HCT116 (cell line): ENCODE data around the gene TBL1X. TPM values are rescaled to one million over a fixed set of nuclear protein-coding genes. Genes with fewer than 3 reads are reported as not detected.

ENCODE experiments used
- ATAC-seq: fragments of 200-7000 bp; cut with Tn5 transposase; 2 replicates; pipeline ENCODE4 v1.9.1; 2020; ENCODE audit warnings: mild to moderate bottlenecking, moderate library complexity
- BruUV-seq: library from RNA; stranded (reverse); fragments of 400-500 nt; replicated peaks from 2 replicates; lab custom pipeline; 2021; lab: Mats Ljungman, UMichigan
- CTCF ChIA-PET: fragments of 300-600 bp; sonication (Branson Sonifier 250); formaldehyde crosslinking; loops from one replicate; lab custom pipeline; 2021; ENCODE audit warnings: antibody characterized with exemption; lab: Charles Lee
- POLR2A ChIA-PET: fragments of 300-600, 350-600 bp; sonication (Branson Sonifier 250); formaldehyde crosslinking; loops from one replicate; lab custom pipeline; 2021; ENCODE audit warnings: antibody characterized with exemption; lab: Charles Lee
- RAD21 ChIA-PET, 2 experiments: fragments of 300-600 bp; sonication (Branson Sonifier 250); formaldehyde crosslinking; loops; one replicate each; lab custom pipeline; 2023; ENCODE audit warnings: low total read pairs in 2 of 2; ENCODE audit not compliant: uncharacterized antibody in 2 of 2, unreplicated experiment in 2 of 2, low non-redundant PET in 1 of 2; lab: Charles Lee
- DNase-seq: peaks from one replicate; pipeline ENCODE4 v3.0.0-alpha.2; 2010; ENCODE audit warnings: low read depth, low spot score
- H2AFZ ChIP-seq: fragments of 200-600 bp; shearing (Covaris generic), sonication (generic); 2 replicates; pipeline ENCODE4 v1.6.1; 2017; ENCODE audit warnings: low read depth, mixed run types, mixed read lengths, antibody characterized with exemption, low read length; ENCODE audit not compliant: poor library complexity, severe bottlenecking
- H3K27ac ChIP-seq: 2 replicates; pipeline ENCODE4 v1.5.1; 2012; ENCODE audit warnings: low read depth, low read length
- H3K27me3 ChIP-seq: fragments of 200-600 bp; sonication (generic); 2 replicates; pipeline ENCODE4 v1.6.1; 2016; ENCODE audit warnings: mixed run types, low read length, mixed read lengths; ENCODE audit not compliant: insufficient read depth
- H3K36me3 ChIP-seq, 2 experiments: fragments of 200-500 bp in 1 of 2; fragments of 200-600 bp in 1 of 2; sonication (Bioruptor generic) in 1 of 2; sonication (generic) in 1 of 2; 2 replicates each; pipeline versions ENCODE4 v1.5.1 to v1.6.1; 2014 to 2016; ENCODE audit warnings: low read length in 2 of 2, inconsistent platforms in 1 of 2, mixed read lengths in 1 of 2, mixed run types in 1 of 2; ENCODE audit not compliant: insufficient read depth in 2 of 2, control insufficient read depth in 1 of 2
- H3K4me1 ChIP-seq, 2 experiments: fragments of 200-600 bp in 1 of 2; sonication (generic) in 1 of 2; 2 replicates each; pipeline versions ENCODE4 v1.5.1 to v1.6.1; 2012 to 2017; ENCODE audit warnings: low read length in 2 of 2, inconsistent platforms in 1 of 2, mild to moderate bottlenecking in 1 of 2, mixed read lengths in 1 of 2, mixed run types in 1 of 2, moderate library complexity in 1 of 2; ENCODE audit not compliant: insufficient read depth in 2 of 2, control insufficient read depth in 1 of 2
- H3K4me2 ChIP-seq: fragments of 200-600 bp; sonication (generic); 2 replicates; pipeline ENCODE4 v1.6.1; 2017; ENCODE audit warnings: mixed run types, low read length, mixed read lengths
- H3K4me3 ChIP-seq, 2 experiments: fragments of 200-600 bp in 1 of 2; sonication (generic) in 1 of 2; replicated peaks in 1 of 2; 2 replicates each; pipeline ENCODE4 v1.5.1; 2011 to 2016; ENCODE audit warnings: low read length in 2 of 2, control low read depth in 1 of 2, low read depth in 1 of 2, mild to moderate bottlenecking in 1 of 2, mixed read lengths in 1 of 2, mixed run types in 1 of 2
- H3K79me2 ChIP-seq: fragments of 200-600 bp; sonication (generic); 2 replicates; pipeline ENCODE4 v1.6.1; 2017; ENCODE audit warnings: mild to moderate bottlenecking, mixed run types, low read length, moderate library complexity, mixed read lengths; ENCODE audit not compliant: insufficient read depth
- H3K9ac ChIP-seq: fragments of 200-600 bp; sonication (generic); 2 replicates; pipeline ENCODE4 v1.6.1; 2016; ENCODE audit warnings: low read length, mixed read lengths
- H3K9me2 ChIP-seq: fragments of 200-600 bp; sonication (generic), shearing (Covaris generic); 2 replicates; pipeline ENCODE4 v1.6.1; 2017; ENCODE audit warnings: mixed run types, mild to moderate bottlenecking, moderate library complexity; ENCODE audit not compliant: insufficient read depth
- H3K9me3 ChIP-seq, 2 experiments: fragments of 200-500 bp in 1 of 2; fragments of 200-600 bp in 1 of 2; sonication (Bioruptor generic) in 1 of 2; sonication (generic) in 1 of 2; 2 replicates each; pipeline ENCODE4 v1.6.1; 2014 to 2017; ENCODE audit warnings: low read length in 2 of 2, mixed read lengths in 2 of 2, inconsistent platforms in 1 of 2, low read depth in 1 of 2, mild to moderate bottlenecking in 1 of 2, mixed run types in 1 of 2, moderate library complexity in 1 of 2; ENCODE audit not compliant: control insufficient read depth in 1 of 2, insufficient read depth in 1 of 2
- H4K20me1 ChIP-seq: fragments of 200-600 bp; sonication (generic), shearing (Covaris generic); 2 replicates; pipeline ENCODE4 v1.6.1; 2017; ENCODE audit warnings: mixed run types, mild to moderate bottlenecking, moderate library complexity; ENCODE audit not compliant: insufficient read depth
- ATF3 ChIP-seq: IDR thresholded peaks from 2 replicates; pipeline ENCODE4 v1.6.1; 2012
- CEBPB ChIP-seq: IDR thresholded peaks from 2 replicates; pipeline ENCODE4 v1.6.1; 2012; ENCODE audit warnings: low read depth
- ELF1 ChIP-seq: IDR thresholded peaks from 2 replicates; pipeline ENCODE4 v1.6.1; 2012; ENCODE audit warnings: low read depth, borderline replicate concordance
- FOSL1 ChIP-seq: IDR thresholded peaks from 2 replicates; pipeline ENCODE4 v1.6.1; 2012; ENCODE audit warnings: low read depth
- JUND ChIP-seq: IDR thresholded peaks from 2 replicates; pipeline ENCODE4 v1.6.1; 2012
- POLR2A ChIP-seq: IDR thresholded peaks from 2 replicates; pipeline ENCODE4 v1.7.0; 2011; ENCODE audit warnings: borderline replicate concordance; ENCODE audit not compliant: insufficient read depth, insufficient read length; ENCODE audit errors: extremely low read depth
- POLR2AphosphoS5 ChIP-seq: IDR thresholded peaks from 2 replicates; pipeline ENCODE4 v1.6.1; 2011; ENCODE audit warnings: mild to moderate bottlenecking, low read depth, low read length, moderate library complexity
- REST ChIP-seq: IDR thresholded peaks from 2 replicates; pipeline ENCODE4 v1.6.1; 2012; ENCODE audit warnings: low read depth
- intact Hi-C: fragments of 100-400 bp; cut with micrococcal nuclease; formaldehyde crosslinking; loops from 2 replicates; pipeline ENCODE4 v1.10.0; 2022
- total RNA-seq: library from RNA; stranded (reverse); gene quantifications from one replicate; pipeline ENCODE4 v1.2.1, GENCODE V29; 2021; ENCODE audit not compliant: unreplicated experiment

TBL1X gene
- total RNA-seq, 1 experiment from 2014 or later: 37.8 TPM

- POLR2A ChIA-PET: no interaction called here
- CTCF ChIA-PET: no interaction called here
These were observed 263.4 kb downstream of the TBL1X start for GRCh38 chrX:9728261-9728660.

More at GRCh38 chrX:9728261-9728660, 263.4 kb downstream of the TBL1X start:
- Histone ChIP-seq H3K36me3 (no peaks in the 10 kb centered on the region), H3K9me2 (no peaks in the 10 kb centered on the region), H3K79me2 (no peaks in the 10 kb centered on the region), H3K4me1 (no peaks in the 10 kb centered on the region), H2AFZ (no peak overlapping the region), H3K27ac (no peak overlapping the region), H3K4me3 (no peak overlapping the region), H3K9me3 (no peaks in the 10 kb centered on the region), H3K9ac (no peak overlapping the region), H4K20me1 (no peaks in the 10 kb centered on the region), H3K4me2 (no peak overlapping the region), H3K27me3 (no peaks in the 10 kb centered on the region)
- TF ChIP-seq POLR2AphosphoS5 (no peak), CEBPB (no peak), FOSL1 (no peak), JUND (no peak), ELF1 (no peak), POLR2A (no peak), REST (no peak), ATF3 (no peak)
- intact Hi-C loops: no loop called here
- RAD21 ChIA-PET: no interaction called here
- DNase-seq (no peak), ATAC-seq (no peak)
- BruUV-seq: no TSS peak
